LHCN-M2 (cell line): ENCODE results near the gene SLC23A2. TPM values are rescaled to one million over a fixed set of nuclear protein-coding genes. Genes with fewer than 3 reads are reported as not detected.
A peak's percentile ranks its signal among the peaks of the same experiment; 100 is the strongest.
"Not testable (repeated sequence)": the region's sequence is repeated elsewhere in the genome, so short reads cannot be mapped to it uniquely, and the experiment has no call there.

ENCODE experiments used
- DNase-seq: peaks from one replicate; pipeline ENCODE4 v3.0.0-alpha.2; 2012; ENCODE audit warnings: low read depth
- total RNA-seq: library from RNA; depleted of rRNA; stranded (reverse); fragments of >200 nt; gene quantifications from 2 replicates; pipeline ENCODE4 v1.2.3, GENCODE V29; 2014

SLC23A2 gene
- total RNA-seq, 1 experiment from 2014 or later: 14.6 TPM

DNA sequence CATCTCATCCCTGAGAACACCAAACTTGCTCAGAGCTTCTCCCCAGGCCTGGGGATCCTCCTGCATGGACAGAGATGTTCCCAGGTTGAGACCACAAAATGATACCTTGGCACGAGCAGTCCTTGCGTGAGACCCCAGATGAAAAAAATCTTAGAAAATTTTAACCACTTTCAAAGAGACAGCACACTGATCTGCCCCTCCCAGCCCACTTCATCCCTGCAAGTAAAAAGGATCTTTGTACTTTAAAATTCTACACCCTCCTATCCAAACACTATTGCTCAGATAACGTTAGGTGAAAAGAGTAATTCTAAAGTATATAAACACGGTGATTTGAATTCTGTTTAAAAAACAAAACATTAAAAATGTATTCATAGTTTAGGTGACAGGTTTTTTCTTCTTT is 98.5 kb downstream of the SLC23A2 start:
- no peak for DNase-seq

DNA sequence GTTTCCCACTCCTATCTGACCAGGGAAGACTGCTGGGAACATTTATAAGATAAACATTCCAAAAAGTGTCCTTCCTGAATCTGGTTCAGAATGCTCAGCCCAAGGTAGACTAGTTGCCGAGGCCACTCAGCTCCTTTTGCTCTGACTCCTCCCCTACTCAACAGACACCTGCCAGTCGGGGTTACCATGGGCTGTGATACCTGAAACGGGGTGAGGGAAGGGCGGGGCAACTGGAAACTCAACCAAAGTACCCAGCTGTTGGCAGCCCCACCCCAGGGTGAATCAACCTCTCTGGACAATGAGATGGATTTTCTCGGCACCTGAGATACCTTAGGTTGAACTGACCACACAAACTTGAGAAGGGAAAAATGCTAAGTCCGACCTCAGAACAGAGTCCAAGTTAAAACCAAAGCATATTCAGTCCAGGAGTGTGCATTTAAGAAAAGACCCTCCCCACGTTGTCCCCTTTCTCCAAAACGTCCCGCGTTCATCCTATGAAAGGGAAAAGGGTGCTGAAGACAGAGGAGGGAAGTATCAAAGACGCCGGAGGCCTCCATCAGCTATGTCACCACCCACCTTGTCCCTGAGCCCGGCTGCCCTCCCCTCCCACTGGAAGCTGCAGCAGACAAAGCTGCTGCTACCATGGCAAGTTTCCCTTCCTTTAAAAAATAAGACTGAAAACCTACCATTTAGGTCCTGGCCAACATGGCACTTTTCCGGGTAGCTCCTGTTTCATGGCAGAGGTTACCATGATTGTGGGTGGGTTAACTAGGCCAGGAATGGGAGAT is 100.1 kb downstream of the SLC23A2 start:
- no peak for DNase-seq

- peak; percentile 93 for DNase-seq
Observed at GRCh38 chr20:4898282-4899244, 102.7 kb downstream of the SLC23A2 start.

DNA sequence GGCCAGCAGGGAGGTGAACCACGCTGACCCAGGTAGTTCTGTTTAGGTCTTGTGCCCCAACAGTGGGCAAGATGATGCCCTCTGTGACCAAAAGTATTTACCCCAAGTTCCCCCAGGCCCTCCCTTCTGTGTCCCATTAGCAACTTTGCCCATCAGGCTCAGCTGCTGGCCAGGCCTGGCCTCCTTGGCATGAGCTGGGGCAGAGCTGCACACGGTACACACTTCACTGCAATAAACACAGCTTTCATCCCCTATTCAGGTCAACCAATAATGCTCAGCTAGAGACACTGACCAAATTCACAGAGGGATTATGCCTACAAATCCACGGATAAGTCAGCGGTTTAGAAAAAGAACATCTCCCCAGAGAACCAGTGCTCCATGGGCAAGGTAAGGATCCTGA is 103.7 kb downstream of the SLC23A2 start:
- peak; percentile 0 for DNase-seq

- DNase-seq: peak; percentile 1
Observed at GRCh38 chr20:4896971-4897497, 104.3 kb downstream of the SLC23A2 start.

GRCh38 chr20:4896119-4896702 is 105.1 kb downstream of the SLC23A2 start:
- DNase-seq: no peak

DNA sequence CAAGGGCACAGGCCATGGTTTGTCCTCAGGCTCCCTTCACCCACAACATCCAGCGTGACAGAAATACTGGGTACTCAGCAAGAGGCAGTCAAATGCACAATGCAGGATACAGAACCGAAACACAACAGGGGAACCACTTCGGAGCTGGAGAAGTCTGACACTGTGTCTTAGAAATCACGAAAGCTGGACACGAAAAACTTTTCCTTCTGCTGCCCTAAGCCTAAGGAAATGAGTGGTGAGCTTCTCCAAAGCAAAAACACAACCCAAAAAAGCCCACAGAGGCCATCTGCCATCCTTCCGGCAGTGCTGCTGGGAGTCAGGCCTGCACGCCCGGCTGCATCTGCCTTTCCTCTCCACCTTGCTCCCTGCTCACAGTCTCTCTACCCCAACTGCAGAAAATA is 106.3 kb downstream of the SLC23A2 start:
- DNase-seq: no peak

DNA sequence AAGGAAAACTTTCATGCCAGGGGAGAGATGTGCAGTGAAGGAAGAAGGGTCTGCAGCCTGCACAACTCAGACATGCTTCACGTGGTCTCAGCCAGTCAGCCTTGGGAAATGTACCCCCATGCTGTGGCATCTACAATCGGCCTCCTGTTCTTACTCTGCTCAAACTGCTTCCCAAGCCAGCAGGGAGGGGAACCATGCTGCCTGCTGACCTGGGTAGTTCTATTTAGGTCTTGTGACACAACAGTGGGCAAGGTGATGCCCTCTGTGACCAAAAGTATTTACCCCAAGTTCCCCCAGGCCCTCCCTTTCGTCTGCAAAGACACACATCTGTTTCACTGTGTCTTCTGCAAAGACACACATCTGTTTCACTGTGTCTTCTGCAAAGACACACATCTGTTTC is 106.9 kb downstream of the SLC23A2 start:
- DNase-seq: peak; percentile 4

- DNase-seq: no peak
Observed at GRCh38 chr20:4893709-4894108, 107.6 kb downstream of the SLC23A2 start.

- DNase-seq: no peak
Observed at GRCh38 chr20:4891997-4892396, 109.3 kb downstream of the SLC23A2 start.

- DNase-seq: no peak
Observed at GRCh38 chr20:4891190-4891763, 110.0 kb downstream of the SLC23A2 start.

DNA sequence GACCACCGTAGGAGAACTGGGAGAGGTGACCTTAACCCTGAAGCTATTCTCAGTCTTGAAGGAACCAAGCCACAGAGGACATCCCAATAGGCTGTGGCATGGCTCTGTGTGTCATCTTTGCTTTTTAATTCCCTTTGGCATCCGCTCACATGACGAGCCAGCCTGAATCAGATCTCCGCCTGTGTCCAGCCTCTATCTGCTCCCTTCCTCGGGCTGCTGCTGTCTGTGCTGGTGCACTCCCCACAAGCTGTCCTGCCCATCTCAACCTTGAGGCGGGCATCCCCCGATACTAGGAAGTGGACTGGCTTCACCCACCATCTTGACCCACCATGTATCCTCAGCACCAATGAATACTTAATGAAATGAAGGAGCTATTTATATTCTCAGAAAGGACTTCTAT is 111.9 kb downstream of the SLC23A2 start:
- DNase-seq: no peak

GRCh38 chr20:4887586-4887985 is 113.7 kb downstream of the SLC23A2 start:
- DNase-seq: no peak

GRCh38 chr20:4886771-4887527 is 114.4 kb downstream of the SLC23A2 start:
- no peak for DNase-seq

- no peak for DNase-seq
Observed at GRCh38 chr20:4885877-4886276, 115.4 kb downstream of the SLC23A2 start.

GRCh38 chr20:4883546-4883945 is 117.8 kb downstream of the SLC23A2 start:
- DNase-seq: no peak

DNA sequence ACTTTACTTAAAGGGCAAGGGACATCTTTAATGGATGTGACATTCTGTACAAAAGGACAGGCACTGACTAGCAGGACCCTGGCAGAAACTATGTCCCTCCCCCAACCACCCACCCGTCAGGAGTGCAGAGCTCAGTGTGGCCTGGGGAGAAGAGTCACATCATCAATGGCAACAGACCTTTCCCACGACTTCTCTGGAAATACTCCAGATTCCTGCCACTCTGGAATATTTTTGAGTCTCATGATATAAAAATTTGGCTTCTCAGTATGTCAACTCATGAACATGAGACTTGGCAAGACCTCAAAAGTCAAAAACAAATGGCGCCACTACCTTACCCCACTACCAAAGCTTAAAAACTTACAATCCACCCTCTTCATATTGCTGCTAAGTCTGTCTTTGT is 118.3 kb downstream of the SLC23A2 start:
- DNase-seq: no peak

DNA sequence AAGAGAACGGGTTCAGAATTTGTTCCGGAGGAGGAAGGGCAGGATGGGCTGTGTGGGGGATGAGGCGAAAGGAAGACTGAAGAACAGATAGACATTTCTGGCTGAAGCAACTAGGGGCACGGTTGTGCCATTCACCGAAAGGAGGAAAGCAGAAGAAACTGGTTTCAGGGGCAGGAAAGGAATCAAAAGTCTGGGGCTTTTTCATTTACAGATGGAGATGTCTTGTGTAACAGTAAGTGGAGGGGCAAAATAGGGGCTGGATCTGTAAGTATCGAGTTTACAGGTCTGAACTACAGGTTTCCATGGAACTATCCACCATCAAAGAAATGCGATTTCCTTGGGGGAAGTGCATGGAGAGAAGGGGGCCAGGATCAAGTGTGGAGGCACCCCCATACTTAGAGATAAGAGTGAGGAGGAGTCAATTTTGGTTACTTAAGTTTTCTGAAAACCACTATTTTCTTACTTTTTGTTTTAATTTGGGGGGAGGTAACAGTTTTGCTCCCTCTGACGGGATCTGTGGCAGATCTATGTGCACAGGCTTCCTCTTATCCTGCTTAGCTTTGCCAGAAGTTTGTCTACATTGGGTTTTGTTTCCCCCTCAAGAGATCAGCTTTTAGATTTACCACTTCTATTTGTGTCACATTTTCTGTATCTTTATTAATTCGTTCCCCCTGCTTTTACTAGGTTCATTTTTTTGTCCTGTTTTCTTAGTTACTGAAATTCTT is 120.1 kb downstream of the SLC23A2 start:
- no peak for DNase-seq

DNA sequence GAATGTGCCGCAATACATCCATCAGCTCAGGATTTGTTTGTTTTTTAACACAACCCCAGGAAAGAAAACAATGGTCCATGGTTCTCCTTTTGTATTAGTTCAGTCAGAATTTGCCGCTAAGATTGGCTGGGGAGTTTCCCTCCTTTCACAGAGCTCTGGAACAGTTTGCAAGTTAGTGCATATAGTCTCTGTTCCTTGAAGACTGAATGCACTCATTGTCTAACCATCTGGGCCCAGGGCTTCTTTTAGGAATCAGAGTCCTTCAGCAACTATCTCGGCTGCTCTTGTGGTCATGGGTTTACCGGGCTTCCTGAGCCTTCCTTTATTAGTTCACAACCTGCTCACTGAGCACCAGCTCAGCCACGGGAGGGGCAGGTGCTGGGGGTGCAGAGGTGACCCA is 121.3 kb downstream of the SLC23A2 start:
- no peak for DNase-seq

DNA sequence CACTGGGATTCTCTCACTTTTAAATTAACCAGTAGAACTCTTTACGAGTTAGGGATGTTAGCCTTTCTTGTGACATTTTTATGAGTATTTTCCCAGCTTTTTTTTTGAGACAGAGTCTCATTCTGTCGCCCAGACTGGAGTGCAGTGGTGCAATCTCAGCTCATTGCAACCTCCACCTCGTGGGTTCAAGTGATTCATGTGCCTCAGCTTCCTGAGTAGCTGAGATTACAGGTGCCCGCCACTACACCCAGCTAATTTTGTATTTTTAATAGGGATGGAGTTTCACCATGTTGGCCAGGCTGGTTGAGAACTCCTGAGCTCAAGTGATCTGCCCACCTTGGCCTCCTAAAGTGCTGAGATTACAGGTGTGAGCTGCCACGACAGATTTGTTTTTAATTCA is 123.2 kb downstream of the SLC23A2 start:
- DNase-seq: not testable (repeated sequence)
